DMS79 (cell line): Measurements from ENCODE around the gene XRCC4.
"Not testable (repeated sequence)": the region's sequence is repeated elsewhere in the genome, so short reads cannot be mapped to it uniquely, and the experiment has no call there.

ENCODE experiments used
- DNase-seq: peaks from one replicate; lab custom pipeline; 2025; lab: John Stamatoyannopoulos, UW

XRCC4 gene

GRCh38 chr5:83076742-83077661, at the start of gene XRCC4, which contains the start of gene TMEM167A:
TSS of gene XRCC4 (plus strand) at chr5:83077547. CDS start at chr5:83104920, 27,373 bp downstream.
TSS of gene TMEM167A (minus strand) at chr5:83077394. CDS start at chr5:83077323, 71 bp downstream.
- DNase-seq = peak; percentile 91

- DNase-seq = no peak
Measured at GRCh38 chr5:83029912-83030311, 47.4 kb upstream of the XRCC4 start.

GRCh38 chr5:83031381-83031780, 46.0 kb upstream of the XRCC4 start:
- no peak for DNase-seq

GRCh38 chr5:83034036-83034435, 43.3 kb upstream of the XRCC4 start:
- peak; percentile 10 for DNase-seq

GRCh38 chr5:83034528-83035207, 42.7 kb upstream of the XRCC4 start:
- DNase-seq = no peak

- peak; percentile 54 for DNase-seq
Measured at GRCh38 chr5:83035373-83036100, 41.8 kb upstream of the XRCC4 start.

- DNase-seq = no peak
Measured at GRCh38 chr5:83036991-83037575, 40.3 kb upstream of the XRCC4 start.

GRCh38 chr5:83038924-83039323, 38.4 kb upstream of the XRCC4 start:
- no peak for DNase-seq

- DNase-seq = no peak
Measured at GRCh38 chr5:83042507-83042906, 34.8 kb upstream of the XRCC4 start.

GRCh38 chr5:83044926-83045325, 32.4 kb upstream of the XRCC4 start:
- no peak for DNase-seq

GRCh38 chr5:83048277-83048676, 29.1 kb upstream of the XRCC4 start:
- DNase-seq = no peak

- no peak for DNase-seq
Measured at GRCh38 chr5:83048811-83049210, 28.5 kb upstream of the XRCC4 start.

GRCh38 chr5:83049370-83049885, 27.9 kb upstream of the XRCC4 start:
- no peak for DNase-seq

- DNase-seq = no peak
Measured at GRCh38 chr5:83050723-83051340, 26.5 kb upstream of the XRCC4 start.

- no peak for DNase-seq
Measured at GRCh38 chr5:83055166-83055565, 22.2 kb upstream of the XRCC4 start.

- no peak for DNase-seq
Measured at GRCh38 chr5:83058726-83059125, 18.6 kb upstream of the XRCC4 start.

GRCh38 chr5:83059341-83059740, 18.0 kb upstream of the XRCC4 start:
- no peak for DNase-seq

- no peak for DNase-seq
Measured at GRCh38 chr5:83066548-83067110, 10.7 kb upstream of the XRCC4 start.

GRCh38 chr5:83067377-83067776, 10.0 kb upstream of the XRCC4 start:
- not testable (repeated sequence) for DNase-seq

- no peak for DNase-seq
Measured at GRCh38 chr5:83069096-83069799, 8.1 kb upstream of the XRCC4 start.
